ENCODE results near the gene UCK2. TPM values are rescaled to one million over a fixed set of nuclear protein-coding genes. Genes with fewer than 3 reads are reported as not detected.

The UCK2 gene
- total and polyA plus RNA-seq, 9 of the 15 experiments (the other 6 are each of a cell fraction or from before 2014, with no cell fraction given): 71.6 to 145 (median 95.8) TPM

GRCh38 chr1:165875604-165876003 is 48.2 kb downstream of the UCK2 start:
- Histone ChIP-seq H3K9ac (ENCODE audit: insufficient read depth in 1 of 2, low read depth in 2 of 2, low read length in 2 of 2) (no peak overlapping the region), H3K9me1 (ENCODE audit: control insufficient read depth, insufficient read depth, low read length) (no peaks in the 10 kb centered on the region), H3K27me3 (ENCODE audit: control insufficient read depth in 2 of 2, insufficient read depth in 2 of 2, low read length in 2 of 2) (no peaks in the 10 kb centered on the region), H3K79me2 (ENCODE audit: control insufficient read depth, insufficient read depth, low read length) (peaks cover 98% of the 10 kb centered on the region), H2AFZ (ENCODE audit: low read depth, low read length) (no peak overlapping the region), H3K4me3 (no peak overlapping the region), H3K4me2 (ENCODE audit: insufficient read depth, low read length) (no peak overlapping the region), H3K27ac (ENCODE audit: extremely low read depth, low read depth, low read length) (no peak overlapping the region), H4K20me1 (replicated peaks; ENCODE audit: control insufficient read depth, insufficient read depth, low read length) (no peaks in the 10 kb centered on the region), H3K9me3 (replicated peaks; ENCODE audit: control insufficient read depth, insufficient read depth, low read depth, low read length) (peaks cover 9% of the 10 kb centered on the region), H3K4me1 (replicated peaks in 1 of 2; ENCODE audit: control insufficient read depth in 2 of 2, insufficient read depth in 2 of 2, low read length in 2 of 2) (peaks cover 0 to 3% of the 10 kb centered on the region in 2 experiments; a peak in 2 of 5 replicates), H3K36me3 (ENCODE audit: control insufficient read depth, insufficient read depth, low read length) (peaks cover 5% of the 10 kb centered on the region; the same call in 1 of the 3 replicates)
- in situ Hi-C loops (cut with MboI) (no loop called here), intact Hi-C loops (cut with micrococcal nuclease) (no loop called here)
- no TSS peak for BruUV-seq (replicated peaks)
- TF ChIP-seq ZNF668 (CRISPR knock-in tag; IDR thresholded peaks at IDR 0.05): no peak
- no peak for TF ChIP-seq CREBBP (IDR thresholded peaks at IDR 0.05; ENCODE audit: low read depth, low read length)
- ChIA-PET POLR2A (no interaction called here), CTCF (ENCODE audit: low intra/inter-chr PET ratio) (no interaction called here)
- WGBS (ENCODE audit: insufficient coverage, low coverage, missing lambda C conversion rate): 80% methylated on average over 6 of the region's 6 CpGs
- FAIRE-seq (no peak), ATAC-seq (no peak), DNase-seq (ENCODE audit: extremely low read depth in 1 of 4, low spot score in 3 of 4) (no peak)

DNA sequence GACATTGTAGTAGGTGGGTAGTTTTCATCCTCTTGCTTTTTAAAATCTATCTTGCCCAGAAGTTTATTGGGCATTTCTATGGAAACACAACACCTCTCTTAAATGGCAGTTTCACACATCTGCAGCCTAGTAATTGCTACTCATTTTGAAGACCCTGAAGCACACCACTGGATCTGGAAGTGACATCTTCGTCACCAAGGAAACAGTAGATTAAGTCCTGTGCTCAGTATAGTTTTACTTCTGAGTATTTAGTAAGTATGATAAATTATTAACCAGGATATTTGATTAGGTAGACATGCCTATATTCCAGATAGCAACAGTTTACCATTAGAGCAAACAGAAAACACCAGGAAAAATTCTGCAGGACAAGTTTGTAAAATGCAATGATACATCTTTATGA is 48.7 kb downstream of the UCK2 start:
- WGBS (ENCODE audit: insufficient coverage, low coverage, missing lambda C conversion rate): 90% methylated on average over 1 of the region's 1 CpG
- no peak overlapping the region for H2AFZ ChIP-seq (ENCODE audit: low read depth, low read length)
- H3K4me3 ChIP-seq: no peak overlapping the region
- peaks cover 4% of the 10 kb centered on the region; the same call in 1 of the 3 replicates for H3K36me3 ChIP-seq (ENCODE audit: control insufficient read depth, insufficient read depth, low read length)
- H3K79me2 ChIP-seq (ENCODE audit: control insufficient read depth, insufficient read depth, low read length): peaks cover 96% of the 10 kb centered on the region
- in situ Hi-C loops (cut with MboI): no loop called here
- H3K9me1 ChIP-seq (ENCODE audit: control insufficient read depth, insufficient read depth, low read length): no peaks in the 10 kb centered on the region
- BruUV-seq (replicated peaks): no TSS peak
- intact Hi-C loops (cut with micrococcal nuclease): no loop called here
- H4K20me1 ChIP-seq (replicated peaks; ENCODE audit: control insufficient read depth, insufficient read depth, low read length): no peaks in the 10 kb centered on the region
- ChIA-PET CTCF (ENCODE audit: low intra/inter-chr PET ratio) (no interaction called here), POLR2A (no interaction called here)
- DNase-seq (ENCODE audit: extremely low read depth in 1 of 4, low spot score in 3 of 4): no peak
- no peak for FAIRE-seq
- no peaks in the 10 kb centered on the region for H3K27me3 ChIP-seq (ENCODE audit: control insufficient read depth in 2 of 2, insufficient read depth in 2 of 2, low read length in 2 of 2)
- no peak overlapping the region for H3K27ac ChIP-seq (ENCODE audit: extremely low read depth, low read depth, low read length)
- no peak for ATAC-seq
- no peak overlapping the region for H3K9ac ChIP-seq (ENCODE audit: insufficient read depth in 1 of 2, low read depth in 2 of 2, low read length in 2 of 2)
- no peak overlapping the region for H3K4me2 ChIP-seq (ENCODE audit: insufficient read depth, low read length)
- H3K4me1 ChIP-seq (replicated peaks in 1 of 2; ENCODE audit: control insufficient read depth in 2 of 2, insufficient read depth in 2 of 2, low read length in 2 of 2): no peaks in the 10 kb centered on the region; a peak in 2 of 5 replicates
- peaks cover 9% of the 10 kb centered on the region for H3K9me3 ChIP-seq (replicated peaks; ENCODE audit: control insufficient read depth, insufficient read depth, low read depth, low read length)
- TF ChIP-seq ELF4 (CRISPR knock-in tag; IDR thresholded peaks at IDR 0.05) (no peak), JUND (IDR thresholded peaks at IDR 0.05; ENCODE audit: borderline replicate concordance, low read depth, low read length) (no peak), JUND (tag; IDR thresholded peaks at IDR 0.05; ENCODE audit: borderline replicate concordance, low read depth, low read length) (no peak), KLF16 (IDR thresholded peaks at IDR 0.05) (no peak), EP300 (IDR thresholded peaks at IDR 0.05; ENCODE audit: low read length) (no peak), NR3C1 (CRISPR knock-in tag; IDR thresholded peaks at IDR 0.05) (no peak), ZNF699 (CRISPR knock-in tag; IDR thresholded peaks at IDR 0.05; ENCODE audit: insufficient replicate concordance) (no peak), SRSF7 (optimal IDR thresholded peaks at IDR 0.05; ENCODE audit: low read depth, low read length) (no peak), E4F1 (CRISPR knock-in tag; IDR thresholded peaks at IDR 0.05; ENCODE audit: borderline replicate concordance) (no peak), CBX3 (IDR thresholded peaks at IDR 0.05; ENCODE audit: borderline replicate concordance in 1 of 2, low read length in 2 of 2) (no peak), SAP30 (IDR thresholded peaks at IDR 0.05; ENCODE audit: borderline replicate concordance, insufficient read depth, low read depth, low read length, poor library complexity, severe bottlenecking) (no peak), ZEB2 (IDR thresholded peaks at IDR 0.05) (no peak), XRCC3 (IDR thresholded peaks at IDR 0.05) (no peak), HMGN3 (IDR thresholded peaks at IDR 0.05; ENCODE audit: borderline replicate concordance, extremely low read depth, insufficient read length, low read depth, low read length) (no peak)

Data from K562 (cell line).